Natural killer cell (primary cell): ENCODE measurements around the gene FRAT1. TPM values are rescaled to one million over a fixed set of nuclear protein-coding genes. Genes with fewer than 3 reads are reported as not detected.
A peak's percentile ranks its signal among the peaks of the same experiment; 100 is the strongest.

ENCODE experiments used
- ATAC-seq, 3 donors: fragments of 150-1000 bp in 2 of 3; fragments of 200-7000 bp in 1 of 3; cut with Tn5 transposase; 1 replicate in 1 of 3; 2 replicates in 2 of 3; pipeline ENCODE4 v1.10.0; 2021; ENCODE audit warnings: mild to moderate bottlenecking in 2 of 3, moderate library complexity in 2 of 3
- DNase-seq, 2 donors: peaks; one replicate each; pipeline versions ENCODE4 v3.0.0 to v3.0.0-alpha.2; 2013 to 2021; ENCODE audit warnings: mixed read lengths in 1 of 2
- H3K27ac ChIP-seq: one replicate; pipeline ENCODE4 v1.5.1; 2013; ENCODE audit warnings: mild to moderate bottlenecking, low read length
- H3K27me3 ChIP-seq: one replicate; pipeline ENCODE4 v1.6.1; 2013; ENCODE audit warnings: low read length; ENCODE audit not compliant: control insufficient read depth, insufficient read depth
- H3K36me3 ChIP-seq: one replicate; pipeline ENCODE4 v1.6.1; 2013; ENCODE audit warnings: low read length; ENCODE audit not compliant: control insufficient read depth, insufficient read depth
- H3K4me1 ChIP-seq: one replicate; pipeline ENCODE4 v1.6.1; 2013; ENCODE audit warnings: low read length; ENCODE audit not compliant: control insufficient read depth, insufficient read depth
- H3K4me3 ChIP-seq: one replicate; pipeline ENCODE4 v1.5.1; 2013; ENCODE audit warnings: low read length
- H3K9me3 ChIP-seq: one replicate; pipeline ENCODE4 v1.6.1; 2013; ENCODE audit warnings: low read length; ENCODE audit not compliant: control insufficient read depth, insufficient read depth
- H3K27ac Mint-ChIP-seq, 2 donors: one replicate each; pipeline ENCODE4 v1.8.0; 2022; ENCODE audit warnings: mild to moderate bottlenecking in 2 of 2, mixed read lengths in 2 of 2, moderate library complexity in 1 of 2
- H3K27me3 Mint-ChIP-seq, 2 donors: one replicate each; pipeline ENCODE4 v1.8.0; 2022; ENCODE audit warnings: low read depth in 2 of 2, mixed read lengths in 2 of 2
- H3K36me3 Mint-ChIP-seq: one replicate; pipeline ENCODE4 v1.8.0; 2022; ENCODE audit warnings: mixed read lengths
- H3K4me1 Mint-ChIP-seq, 2 donors: one replicate each; pipeline ENCODE4 v1.8.0; 2022; ENCODE audit warnings: mixed read lengths in 2 of 2
- H3K4me3 Mint-ChIP-seq: one replicate; pipeline ENCODE4 v1.8.0; 2022; ENCODE audit warnings: mild to moderate bottlenecking, moderate library complexity, mixed read lengths
- H3K9me3 Mint-ChIP-seq, 2 donors: one replicate each; pipeline ENCODE4 v1.8.0; 2022; ENCODE audit warnings: mixed read lengths in 2 of 2
- CTCF ChIP-seq: fragments of 200-600 bp; IDR thresholded peaks from one replicate; pipeline ENCODE4 v1.8.0; 2022; ENCODE audit warnings: antibody characterized with exemption
- WGBS: methylation state at CpG from one replicate; pipeline ENCODE4 v1.1.7; 2013; ENCODE audit warnings: missing lambda C conversion rate; ENCODE audit not compliant: insufficient coverage; 5-methylcytosine and 5-hydroxymethylcytosine counted together
- intact Hi-C: fragments of 100-400 bp; cut with micrococcal nuclease; formaldehyde crosslinking; loops from one replicate; pipeline ENCODE4 v1.14.2; 2022
- total RNA-seq, 4 donors: library from RNA; stranded (reverse); fragments of 120-200 nt in 1 of 4; gene quantifications; one replicate each; pipeline versions ENCODE4 v1.2.3 to v1.2.4, GENCODE V29; 2013 to 2022

Gene FRAT1
- total RNA-seq, 3 donors from 2014 or later (not counting 1 experiment from before 2014, with no cell fraction given) = 26.0 to 45.0 (median 32.1) TPM

GRCh38 chr10:97274828-97275227 is 44.2 kb upstream of the FRAT1 start:
- H3K27ac ChIP-seq = no peak overlapping the region
- H3K4me3 Mint-ChIP-seq = no peak overlapping the region
- peaks cover 0 to 4% of the 10 kb centered on the region in 2 donors for H3K4me1 Mint-ChIP-seq
- ATAC-seq (no peak), DNase-seq (no peak)
- no peaks in the 10 kb centered on the region for H3K36me3 ChIP-seq
- H3K9me3 Mint-ChIP-seq = no peaks in the 10 kb centered on the region
- no peaks in the 10 kb centered on the region for H3K36me3 Mint-ChIP-seq
- H3K27me3 Mint-ChIP-seq = no peaks in the 10 kb centered on the region
- H3K4me1 ChIP-seq = peaks cover 3% of the 10 kb centered on the region
- H3K9me3 ChIP-seq = no peaks in the 10 kb centered on the region
- H3K27me3 ChIP-seq = no peaks in the 10 kb centered on the region
- WGBS = 47% methylated on average over 3 of the region's 9 CpGs
- intact Hi-C loops = loop anchor here (5.0 kb wide), 1 partner anchor 57 kb away; the partner anchor contains the start of gene FRAT2
- H3K4me3 ChIP-seq = no peak overlapping the region
- H3K27ac Mint-ChIP-seq = no peak overlapping the region
- no peak for TF ChIP-seq CTCF

GRCh38 chr10:97277551-97277950 is 41.5 kb upstream of the FRAT1 start:
- ATAC-seq (no peak), DNase-seq (no peak)
- WGBS = 56% methylated on average over 1 of the region's 1 CpG
- H3K27ac ChIP-seq = no peak overlapping the region
- H3K36me3 Mint-ChIP-seq = no peaks in the 10 kb centered on the region
- no peaks in the 10 kb centered on the region for H3K36me3 ChIP-seq
- H3K4me1 ChIP-seq = peaks cover 3% of the 10 kb centered on the region
- peaks cover 0 to 7% of the 10 kb centered on the region in 2 donors for H3K4me1 Mint-ChIP-seq
- no peaks in the 10 kb centered on the region for H3K9me3 ChIP-seq
- no peaks in the 10 kb centered on the region for H3K27me3 ChIP-seq
- H3K9me3 Mint-ChIP-seq = no peaks in the 10 kb centered on the region
- no peaks in the 10 kb centered on the region for H3K27me3 Mint-ChIP-seq
- intact Hi-C loops = loop anchor here (5.0 kb wide), 1 partner anchor 55 kb away; the partner anchor contains the start of gene FRAT2
- no peak overlapping the region for H3K27ac Mint-ChIP-seq
- H3K4me3 Mint-ChIP-seq = no peak overlapping the region
- TF ChIP-seq CTCF = no peak
- H3K4me3 ChIP-seq = no peak overlapping the region

DNA sequence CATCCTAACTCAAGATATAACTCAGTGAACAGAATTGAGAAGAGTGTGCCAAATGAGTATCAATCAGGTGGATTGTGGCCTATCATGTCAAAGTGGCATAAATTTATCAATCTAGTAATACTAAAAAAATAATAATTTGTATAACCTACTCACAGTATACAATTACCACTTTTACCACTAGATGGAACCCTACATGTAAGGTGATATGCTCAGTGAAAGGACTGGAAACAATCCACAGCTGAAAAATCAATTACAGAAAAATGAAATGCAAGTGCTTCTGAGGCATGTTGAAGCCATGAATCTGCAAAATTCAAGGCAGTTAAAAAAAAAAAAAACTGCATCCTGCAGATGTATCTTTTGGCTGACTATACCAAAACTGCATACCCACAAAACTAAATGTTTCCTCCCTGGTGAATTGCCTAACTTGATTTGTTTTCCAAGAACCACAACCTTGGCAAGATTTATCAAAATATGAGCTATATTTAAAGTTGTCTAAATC is 40.5 kb upstream of the FRAT1 start:
- no peaks in the 10 kb centered on the region for H3K9me3 Mint-ChIP-seq
- Histone ChIP-seq H3K4me1 (peaks cover 3% of the 10 kb centered on the region), H3K27me3 (no peaks in the 10 kb centered on the region), H3K36me3 (no peaks in the 10 kb centered on the region), H3K27ac (no peak overlapping the region), H3K4me3 (no peak overlapping the region), H3K9me3 (no peaks in the 10 kb centered on the region)
- H3K27me3 Mint-ChIP-seq = no peaks in the 10 kb centered on the region
- H3K36me3 Mint-ChIP-seq = no peaks in the 10 kb centered on the region
- intact Hi-C loops = loop anchor here (2.0 to 5.0 kb wide), 2 partner anchors 54 to 78 kb away; partner anchors contain the start of gene FRAT2
- H3K27ac Mint-ChIP-seq = no peak overlapping the region
- no peak overlapping the region for H3K4me3 Mint-ChIP-seq
- peak in 1 of 2 donors; percentile 74 for DNase-seq
- ATAC-seq = peak; percentile 79 to 87 (median 83)
- peaks cover 0 to 8% of the 10 kb centered on the region in 2 donors for H3K4me1 Mint-ChIP-seq
- TF ChIP-seq CTCF = peak; percentile 70
